H1 (cell line): ENCODE measurements around the gene ATP11C. TPM values are rescaled to one million over a fixed set of nuclear protein-coding genes. Genes with fewer than 3 reads are reported as not detected.
A peak's percentile ranks its signal among the peaks of the same experiment; 100 is the strongest.
"Not testable (repeated sequence)": the region's sequence is repeated elsewhere in the genome, so short reads cannot be mapped to it uniquely, and the experiment has no call there.

ENCODE experiments used
- CTCF ChIA-PET: fragments of 300-600 bp; sonication (Branson Sonifier 250); formaldehyde crosslinking; loops from one replicate; lab custom pipeline; 2021; ENCODE audit not compliant: partially characterized antibody; lab: Charles Lee
- POLR2A ChIA-PET: fragments of 300-600 bp; sonication (Branson Sonifier 250); formaldehyde crosslinking; loops from one replicate; lab custom pipeline; 2021; ENCODE audit warnings: inconsistent platforms; ENCODE audit not compliant: partially characterized antibody; lab: Charles Lee
- DNase-seq, 2 experiments: peaks; one replicate each; pipeline versions ENCODE4 v3.0.0 to v3.0.0-alpha.2; 2010 to 2022; ENCODE audit warnings: low spot score in 2 of 2, low read depth in 1 of 2, mixed read lengths in 1 of 2
- FAIRE-seq: peaks from 2 replicates; lab custom pipeline; 2011; peaks lifted over from hg19 to GRCh38; lab: Jason Lieb, UNC
- H2AFZ ChIP-seq: 2 replicates; pipeline ENCODE4 v1.8.1; 2012; ENCODE audit warnings: low read length, inconsistent platforms
- H2AK5ac ChIP-seq: 2 replicates; pipeline ENCODE4 v1.6.1; 2013; ENCODE audit warnings: low read depth, low read length
- H2BK120ac ChIP-seq: replicated peaks from 2 replicates; pipeline ENCODE3; 2013; ENCODE audit warnings: low read depth, low read length, inconsistent platforms
- H2BK12ac ChIP-seq: 2 replicates; pipeline ENCODE4 v1.6.1; 2013; ENCODE audit warnings: low read depth, low read length
- H2BK15ac ChIP-seq: 2 replicates; pipeline ENCODE4 v1.6.1; 2013; ENCODE audit warnings: low read length
- H2BK20ac ChIP-seq: 2 replicates; pipeline ENCODE4 v1.6.1; 2013; ENCODE audit warnings: low read length
- H2BK5ac ChIP-seq: 2 replicates; pipeline ENCODE4 v1.6.1; 2013; ENCODE audit warnings: low read depth, low read length
- H3K14ac ChIP-seq: 2 replicates; pipeline ENCODE4 v1.6.1; 2013; ENCODE audit warnings: inconsistent platforms; ENCODE audit not compliant: insufficient read length
- H3K18ac ChIP-seq: 2 replicates; pipeline ENCODE4 v1.6.1; 2013; ENCODE audit warnings: low read length; ENCODE audit errors: extremely low read depth
- H3K23ac ChIP-seq: 2 replicates; pipeline ENCODE4 v1.6.1; 2013; ENCODE audit warnings: inconsistent platforms; ENCODE audit not compliant: insufficient read length
- H3K23me2 ChIP-seq: 2 replicates; pipeline ENCODE4 v1.6.1; 2013; ENCODE audit warnings: low read depth, low read length
- H3K27ac ChIP-seq: 2 replicates; pipeline ENCODE4 v1.6.1; 2011; ENCODE audit warnings: low read depth, low read length, inconsistent platforms
- H3K27me3 ChIP-seq, 4 experiments: replicated peaks in 1 of 4; 1 replicate in 1 of 4; 2 replicates in 3 of 4; pipeline versions ENCODE4 v1.6.1 to v1.8.1; 2011 to 2013; ENCODE audit warnings: low read length in 3 of 4, mild to moderate bottlenecking in 3 of 4, inconsistent platforms in 2 of 4, mixed read lengths in 2 of 4, moderate library complexity in 1 of 4; ENCODE audit not compliant: control insufficient read depth in 3 of 4, insufficient read depth in 3 of 4; ENCODE audit errors: extremely low read depth in 1 of 4
- H3K36me3 ChIP-seq, 4 experiments: 2 replicates each; pipeline versions ENCODE4 v1.6.1 to v1.8.1; 2011 to 2013; ENCODE audit warnings: mild to moderate bottlenecking in 4 of 4, low read length in 3 of 4, moderate library complexity in 2 of 4, control low read depth in 1 of 4, inconsistent platforms in 1 of 4; ENCODE audit not compliant: insufficient read depth in 4 of 4, control insufficient read depth in 2 of 4
- H3K4ac ChIP-seq: replicated peaks from 2 replicates; pipeline ENCODE3; 2013; ENCODE audit warnings: low read length, low read depth, mixed read lengths, inconsistent platforms; ENCODE audit not compliant: insufficient read length
- H3K4me1 ChIP-seq, 4 experiments: replicated peaks in 1 of 4; 1 replicate in 1 of 4; 2 replicates in 3 of 4; pipeline versions ENCODE4 v1.6.1 to v1.8.1; 2011 to 2013; ENCODE audit warnings: low read length in 3 of 4, inconsistent platforms in 2 of 4, mixed read lengths in 1 of 4; ENCODE audit not compliant: insufficient read depth in 4 of 4, control insufficient read depth in 3 of 4
- H3K4me2 ChIP-seq, 2 experiments: 2 replicates each; pipeline versions ENCODE4 v1.6.1 to v1.8.1; 2011 to 2013; ENCODE audit warnings: low read depth in 2 of 2, low read length in 2 of 2, control low read depth in 1 of 2, inconsistent platforms in 1 of 2, mild to moderate bottlenecking in 1 of 2; ENCODE audit not compliant: insufficient read depth in 1 of 2
- H3K4me3 ChIP-seq, 4 experiments: fragments of 200-600, 300-600 bp in 1 of 4; sonication (generic), shearing (Covaris generic), sonication (Bioruptor Twin) in 1 of 4; 2 replicates each; pipeline versions ENCODE4 v1.5.1 to v1.8.1; 2011 to 2016; ENCODE audit warnings: low read length in 4 of 4, low read depth in 3 of 4, control low read depth in 2 of 4, inconsistent platforms in 2 of 4, mild to moderate bottlenecking in 2 of 4, mixed read lengths in 1 of 4, moderate library complexity in 1 of 4; ENCODE audit not compliant: insufficient read depth in 2 of 4; ENCODE audit errors: extremely low read depth in 1 of 4
- H3K56ac ChIP-seq: replicated peaks from 2 replicates; pipeline ENCODE3; 2013; ENCODE audit warnings: low read depth, mild to moderate bottlenecking, mixed read lengths, low read length, inconsistent platforms; ENCODE audit not compliant: insufficient read length
- H3K79me1 ChIP-seq: 2 replicates; pipeline ENCODE4 v1.6.1; 2013; ENCODE audit warnings: low read depth, low read length, control low read depth
- H3K79me2 ChIP-seq, 2 experiments: 2 replicates each; pipeline versions ENCODE4 v1.6.1 to v1.8.1; 2012 to 2013; ENCODE audit warnings: low read length in 2 of 2, mild to moderate bottlenecking in 2 of 2, inconsistent platforms in 1 of 2; ENCODE audit not compliant: insufficient read depth in 2 of 2, control insufficient read depth in 1 of 2
- H3K9ac ChIP-seq, 4 experiments: replicated peaks in 1 of 4; 1 replicate in 1 of 4; 2 replicates in 3 of 4; pipeline versions ENCODE4 v1.6.1 to v1.8.1; 2011 to 2013; ENCODE audit warnings: low read depth in 3 of 4, low read length in 3 of 4, control low read depth in 2 of 4, mild to moderate bottlenecking in 2 of 4, moderate library complexity in 2 of 4, inconsistent platforms in 1 of 4; ENCODE audit errors: extremely low read depth in 1 of 4
- H3K9me3 ChIP-seq, 2 experiments: 2 replicates each; pipeline versions ENCODE4 v1.6.1 to v1.8.1; 2012 to 2013; ENCODE audit warnings: mild to moderate bottlenecking in 2 of 2, moderate library complexity in 2 of 2, control low read depth in 1 of 2, inconsistent platforms in 1 of 2, low read depth in 1 of 2, low read length in 1 of 2, mixed read lengths in 1 of 2; ENCODE audit not compliant: insufficient read depth in 2 of 2
- H4K20me1 ChIP-seq, 2 experiments: replicated peaks in 1 of 2; 2 replicates each; pipeline versions ENCODE3 to v1.8.1; 2011 to 2013; ENCODE audit warnings: inconsistent platforms in 2 of 2, low read length in 2 of 2, mild to moderate bottlenecking in 1 of 2; ENCODE audit not compliant: insufficient read depth in 2 of 2, control insufficient read depth in 1 of 2
- H4K5ac ChIP-seq: 2 replicates; pipeline ENCODE4 v1.6.1; 2013; ENCODE audit warnings: low read length, low read depth, mixed read lengths, inconsistent platforms; ENCODE audit not compliant: insufficient read length
- H4K8ac ChIP-seq: 2 replicates; pipeline ENCODE4 v1.8.0; 2013; ENCODE audit warnings: mild to moderate bottlenecking, moderate library complexity, low read length, inconsistent platforms; ENCODE audit not compliant: insufficient read depth; ENCODE audit errors: extremely low read depth
- H4K91ac ChIP-seq: replicated peaks from 2 replicates; pipeline ENCODE3; 2013; ENCODE audit warnings: low read length, mixed read lengths, inconsistent platforms; ENCODE audit not compliant: insufficient read length
- RAD21 ChIP-seq, 2 experiments: IDR thresholded peaks in 1 of 2; conservative IDR thresholded peaks in 1 of 2; 2 replicates each; pipeline ENCODE4 v1.6.1; 2011; ENCODE audit warnings: low read depth in 2 of 2, low read length in 2 of 2, improper control_type of control experiment in 1 of 2, inconsistent platforms in 1 of 2, mild to moderate bottlenecking in 1 of 2, moderate library complexity in 1 of 2
- whole genome bisulfite sequencing, 2 experiments: shearing (Covaris generic) in 1 of 2; methylation state at CpG; one replicate each; pipeline versions ENCODE4 v1.1.6 to v1.1.7; 2013 to 2015; ENCODE audit warnings: low lambda C conversion rate in 2 of 2, mixed read lengths in 2 of 2, inconsistent platforms in 1 of 2, low coverage in 1 of 2, missing lambda C conversion rate in 1 of 2; ENCODE audit not compliant: insufficient replicate concordance in 2 of 2, insufficient coverage in 1 of 2, insufficient read length in 1 of 2; ENCODE audit errors: extremely low coverage in 1 of 2, missing lambda C conversion rate in 1 of 2; 5-methylcytosine and 5-hydroxymethylcytosine counted together
- polyA plus RNA-seq, 7 experiments: library from polyadenylated mRNA; depleted of rRNA in 3 of 7; stranded (reverse) in 5 of 7; unstranded in 2 of 7; fragments of >200 nt in 5 of 7; fragments of 200-250 nt in 2 of 7; gene quantifications; 1 replicate in 5 of 7; 2 replicates in 1 of 7; 4 replicates in 1 of 7; pipeline versions ENCODE4 v1.2.1 to v1.2.3, GENCODE V29; 2011 to 2013; ENCODE audit warnings: missing spikeins in 2 of 7, mixed read lengths in 2 of 7
- total RNA-seq: library from RNA; stranded (reverse); fragmentation: NEBNext Ultra II Directional; extraction: Animal tissue kit (Norgen Biotek cat#: 25700); gene quantifications from 2 replicates; pipeline ENCODE4 v1.2.1, GENCODE V29; 2021
- TF ChIP-seq, protein P1 (sequence below), 3 experiments: IDR thresholded peaks; 1 replicate in 2 of 3; 2 replicates in 1 of 3; pipeline versions ENCODE4 v1.5.1 to v1.6.1; 2011; ENCODE audit warnings: low read length in 3 of 3, mild to moderate bottlenecking in 3 of 3, inconsistent platforms in 2 of 3, low read depth in 1 of 3, moderate library complexity in 1 of 3; ENCODE audit not compliant: insufficient read depth in 1 of 3; ENCODE audit errors: control extremely low read depth in 1 of 3

Gene ATP11C
- total and polyA plus RNA-seq, 2 of the 8 experiments (the other 6 are each of a cell fraction or from before 2014, with no cell fraction given), result 14.7 to 52.1 TPM

DNA sequence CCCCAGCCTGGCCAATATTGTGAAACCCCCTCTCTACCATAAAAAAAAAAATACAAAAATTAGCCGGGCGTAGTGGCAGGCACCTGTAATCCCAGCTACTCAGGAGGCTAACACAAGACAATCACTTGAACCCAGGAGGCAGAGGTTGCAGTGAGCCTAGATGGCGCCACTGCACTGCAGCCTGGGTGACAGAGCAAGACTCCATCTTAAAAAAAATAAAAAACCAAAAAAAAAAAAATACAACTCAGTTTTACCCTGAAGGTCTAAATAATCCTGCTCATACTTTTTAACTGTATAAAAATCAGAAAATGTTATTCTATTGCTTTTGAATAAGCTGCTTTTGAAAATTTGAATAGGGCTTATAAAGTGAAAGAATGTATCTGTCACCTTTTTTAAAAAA, 33.3 kb upstream of the ATP11C start:
- FAIRE-seq, H3K79me1 ChIP-seq, H2AFZ ChIP-seq, H3K9me3 ChIP-seq, H4K5ac ChIP-seq, POLR2A ChIA-PET, DNase-seq, H3K79me2 ChIP-seq, H3K56ac ChIP-seq, H3K23ac ChIP-seq, H3K4me1 ChIP-seq, H3K27me3 ChIP-seq, H4K91ac ChIP-seq, H3K4me2 ChIP-seq, H3K36me3 ChIP-seq, H2BK5ac ChIP-seq, H3K9ac ChIP-seq, H4K8ac ChIP-seq, H2BK120ac ChIP-seq, H2AK5ac ChIP-seq, H2BK15ac ChIP-seq, H3K14ac ChIP-seq, H4K20me1 ChIP-seq, H2BK20ac ChIP-seq, H3K4me3 ChIP-seq, H2BK12ac ChIP-seq, H3K4ac ChIP-seq, H3K27ac ChIP-seq, H3K18ac ChIP-seq, H3K23me2 ChIP-seq: not testable (repeated sequence)
- WGBS, 2 experiments, result 60% methylated on average over 3 of the region's 3 CpGs; no CpG with 5 or more reads in 1 of the 2 experiments
- TF ChIP-seq, protein P1, sequence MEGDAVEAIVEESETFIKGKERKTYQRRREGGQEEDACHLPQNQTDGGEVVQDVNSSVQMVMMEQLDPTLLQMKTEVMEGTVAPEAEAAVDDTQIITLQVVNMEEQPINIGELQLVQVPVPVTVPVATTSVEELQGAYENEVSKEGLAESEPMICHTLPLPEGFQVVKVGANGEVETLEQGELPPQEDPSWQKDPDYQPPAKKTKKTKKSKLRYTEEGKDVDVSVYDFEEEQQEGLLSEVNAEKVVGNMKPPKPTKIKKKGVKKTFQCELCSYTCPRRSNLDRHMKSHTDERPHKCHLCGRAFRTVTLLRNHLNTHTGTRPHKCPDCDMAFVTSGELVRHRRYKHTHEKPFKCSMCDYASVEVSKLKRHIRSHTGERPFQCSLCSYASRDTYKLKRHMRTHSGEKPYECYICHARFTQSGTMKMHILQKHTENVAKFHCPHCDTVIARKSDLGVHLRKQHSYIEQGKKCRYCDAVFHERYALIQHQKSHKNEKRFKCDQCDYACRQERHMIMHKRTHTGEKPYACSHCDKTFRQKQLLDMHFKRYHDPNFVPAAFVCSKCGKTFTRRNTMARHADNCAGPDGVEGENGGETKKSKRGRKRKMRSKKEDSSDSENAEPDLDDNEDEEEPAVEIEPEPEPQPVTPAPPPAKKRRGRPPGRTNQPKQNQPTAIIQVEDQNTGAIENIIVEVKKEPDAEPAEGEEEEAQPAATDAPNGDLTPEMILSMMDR (IDR thresholded peaks at IDR 0.05; ENCODE audit: control extremely low read depth in 1 of 3, insufficient read depth in 1 of 3, low read depth in 1 of 3, low read length in 3 of 3), result peak; percentile 6 to 24 (median 14); a peak in 3 of 4 replicates
- peak; percentile 2 to 20; a peak in 1 of 4 replicates for TF ChIP-seq RAD21 (IDR thresholded peaks at IDR 0.05 in 1 of 2, conservative IDR thresholded peaks at IDR 0.05 in 1 of 2; ENCODE audit: low read depth in 2 of 2, low read length in 2 of 2)
- CTCF ChIA-PET, result interaction anchor here (0.6 to 1.5 kb wide), 14 partner anchors 11 to 1202 kb away, joined by 3 to 6 read pairs (median 4); no protein-coding TSS in a partner anchor
